ENCODE measurements around the gene GCHFR.

The GCHFR gene

GRCh38 chr15:40754883-40755811 lies 8.7 kb upstream of the GCHFR start, which contains the start of gene RMDN3 (continued):
- TF ChIP-seq ZNF449 (tag by site-specific recombination; IDR thresholded peaks at IDR 0.05) (no peak), WT1 (tag by site-specific recombination; IDR thresholded peaks at IDR 0.05) (no peak), FEZF1 (tag by site-specific recombination; IDR thresholded peaks at IDR 0.05) (no peak; the same call in 1 of the 2 replicates), ZNF266 (tag by site-specific recombination; IDR thresholded peaks at IDR 0.05; ENCODE audit: low read depth) (no peak), ZNF239 (tag by site-specific recombination; IDR thresholded peaks at IDR 0.05) (no peak), ZNF404 (tag by site-specific recombination; IDR thresholded peaks at IDR 0.05) (no peak), PRDM6 (tag by site-specific recombination; IDR thresholded peaks at IDR 0.05) (no peak), ZNF121 (tag by site-specific recombination; IDR thresholded peaks at IDR 0.05) (no peak), OVOL3 (tag by site-specific recombination; IDR thresholded peaks at IDR 0.05) (no peak), ZNF311 (tag by site-specific recombination; IDR thresholded peaks at IDR 0.05; ENCODE audit: borderline replicate concordance) (no peak), ZNF521 (tag by site-specific recombination; IDR thresholded peaks at IDR 0.05) (no peak), ZNF561 (tag by site-specific recombination; IDR thresholded peaks at IDR 0.05; ENCODE audit: borderline replicate concordance) (peak; percentile 76; the same call in 1 of the 2 replicates), ZNF629 (tag by site-specific recombination; IDR thresholded peaks at IDR 0.05) (peak; percentile 91), ZNF248 (tag by site-specific recombination; IDR thresholded peaks at IDR 0.05) (no peak), SP3 (tag by site-specific recombination; IDR thresholded peaks at IDR 0.05) (peak; percentile 96), ZNF776 (tag by site-specific recombination; IDR thresholded peaks at IDR 0.05; ENCODE audit: borderline replicate concordance) (no peak), SCRT1 (tag by site-specific recombination; IDR thresholded peaks at IDR 0.05; ENCODE audit: borderline replicate concordance) (no peak), ZNF132 (tag by site-specific recombination; IDR thresholded peaks at IDR 0.05; ENCODE audit: borderline replicate concordance) (no peak), CTCF (tag by site-specific recombination; IDR thresholded peaks at IDR 0.05) (0 out of 2 replicates have a peak, but pooled peaks have one; percentile 9), ZSCAN5A (tag by site-specific recombination; IDR thresholded peaks at IDR 0.05) (no peak), ZNF510 (tag by site-specific recombination; IDR thresholded peaks at IDR 0.05; ENCODE audit: insufficient replicate concordance) (no peak)
- TF ChIP-seq, protein P1, sequence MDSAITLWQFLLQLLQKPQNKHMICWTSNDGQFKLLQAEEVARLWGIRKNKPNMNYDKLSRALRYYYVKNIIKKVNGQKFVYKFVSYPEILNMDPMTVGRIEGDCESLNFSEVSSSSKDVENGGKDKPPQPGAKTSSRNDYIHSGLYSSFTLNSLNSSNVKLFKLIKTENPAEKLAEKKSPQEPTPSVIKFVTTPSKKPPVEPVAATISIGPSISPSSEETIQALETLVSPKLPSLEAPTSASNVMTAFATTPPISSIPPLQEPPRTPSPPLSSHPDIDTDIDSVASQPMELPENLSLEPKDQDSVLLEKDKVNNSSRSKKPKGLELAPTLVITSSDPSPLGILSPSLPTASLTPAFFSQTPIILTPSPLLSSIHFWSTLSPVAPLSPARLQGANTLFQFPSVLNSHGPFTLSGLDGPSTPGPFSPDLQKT (IDR thresholded peaks at IDR 0.05; ENCODE audit: borderline replicate concordance, low read depth, low read length) = no peak
- TF ChIP-seq, protein P2, sequence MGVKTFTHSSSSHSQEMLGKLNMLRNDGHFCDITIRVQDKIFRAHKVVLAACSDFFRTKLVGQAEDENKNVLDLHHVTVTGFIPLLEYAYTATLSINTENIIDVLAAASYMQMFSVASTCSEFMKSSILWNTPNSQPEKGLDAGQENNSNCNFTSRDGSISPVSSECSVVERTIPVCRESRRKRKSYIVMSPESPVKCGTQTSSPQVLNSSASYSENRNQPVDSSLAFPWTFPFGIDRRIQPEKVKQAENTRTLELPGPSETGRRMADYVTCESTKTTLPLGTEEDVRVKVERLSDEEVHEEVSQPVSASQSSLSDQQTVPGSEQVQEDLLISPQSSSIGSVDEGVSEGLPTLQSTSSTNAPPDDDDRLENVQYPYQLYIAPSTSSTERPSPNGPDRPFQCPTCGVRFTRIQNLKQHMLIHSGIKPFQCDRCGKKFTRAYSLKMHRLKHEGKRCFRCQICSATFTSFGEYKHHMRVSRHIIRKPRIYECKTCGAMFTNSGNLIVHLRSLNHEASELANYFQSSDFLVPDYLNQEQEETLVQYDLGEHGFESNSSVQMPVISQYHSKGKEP (tag by site-specific recombination; IDR thresholded peaks at IDR 0.05) = no peak
- TF ChIP-seq, protein P3, sequence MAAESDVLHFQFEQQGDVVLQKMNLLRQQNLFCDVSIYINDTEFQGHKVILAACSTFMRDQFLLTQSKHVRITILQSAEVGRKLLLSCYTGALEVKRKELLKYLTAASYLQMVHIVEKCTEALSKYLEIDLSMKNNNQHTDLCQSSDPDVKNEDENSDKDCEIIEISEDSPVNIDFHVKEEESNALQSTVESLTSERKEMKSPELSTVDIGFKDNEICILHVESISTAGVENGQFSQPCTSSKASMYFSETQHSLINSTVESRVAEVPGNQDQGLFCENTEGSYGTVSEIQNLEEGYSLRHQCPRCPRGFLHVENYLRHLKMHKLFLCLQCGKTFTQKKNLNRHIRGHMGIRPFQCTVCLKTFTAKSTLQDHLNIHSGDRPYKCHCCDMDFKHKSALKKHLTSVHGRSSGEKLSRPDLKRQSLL (tag by site-specific recombination; IDR thresholded peaks at IDR 0.05) = peak; percentile 7; the same call in 1 of the 2 replicates
- TF ChIP-seq, protein P4, sequence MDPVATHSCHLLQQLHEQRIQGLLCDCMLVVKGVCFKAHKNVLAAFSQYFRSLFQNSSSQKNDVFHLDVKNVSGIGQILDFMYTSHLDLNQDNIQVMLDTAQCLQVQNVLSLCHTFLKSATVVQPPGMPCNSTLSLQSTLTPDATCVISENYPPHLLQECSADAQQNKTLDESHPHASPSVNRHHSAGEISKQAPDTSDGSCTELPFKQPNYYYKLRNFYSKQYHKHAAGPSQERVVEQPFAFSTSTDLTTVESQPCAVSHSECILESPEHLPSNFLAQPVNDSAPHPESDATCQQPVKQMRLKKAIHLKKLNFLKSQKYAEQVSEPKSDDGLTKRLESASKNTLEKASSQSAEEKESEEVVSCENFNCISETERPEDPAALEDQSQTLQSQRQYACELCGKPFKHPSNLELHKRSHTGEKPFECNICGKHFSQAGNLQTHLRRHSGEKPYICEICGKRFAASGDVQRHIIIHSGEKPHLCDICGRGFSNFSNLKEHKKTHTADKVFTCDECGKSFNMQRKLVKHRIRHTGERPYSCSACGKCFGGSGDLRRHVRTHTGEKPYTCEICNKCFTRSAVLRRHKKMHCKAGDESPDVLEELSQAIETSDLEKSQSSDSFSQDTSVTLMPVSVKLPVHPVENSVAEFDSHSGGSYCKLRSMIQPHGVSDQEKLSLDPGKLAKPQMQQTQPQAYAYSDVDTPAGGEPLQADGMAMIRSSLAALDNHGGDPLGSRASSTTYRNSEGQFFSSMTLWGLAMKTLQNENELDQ (tag by site-specific recombination; IDR thresholded peaks at IDR 0.05; ENCODE audit: low read depth) = no peak

All from HEK293 (cell line).